ENCODE results near the gene PPP1R9B. TPM values are rescaled to one million over a fixed set of nuclear protein-coding genes. Genes with fewer than 3 reads are reported as not detected.

Gene PPP1R9B
- total and polyA plus RNA-seq, 4 donors = 0.90 to 26.1 (median 7.1) TPM

GRCh38 chr17:50182783-50183420 lies 32.4 kb upstream of the PPP1R9B start:
- Histone ChIP-seq H3K27me3 (ENCODE audit: control insufficient read depth in 4 of 4, insufficient read depth in 4 of 4, low read length in 3 of 4) (no peaks in the 10 kb centered on the region), H3K4me3 (ENCODE audit: low read depth in 1 of 3, low read length in 3 of 3) (no peak overlapping the region), H3K36me3 (ENCODE audit: control insufficient read depth in 4 of 4, insufficient read depth in 3 of 4, low read depth in 1 of 4, low read length in 3 of 4) (no peaks in the 10 kb centered on the region), H3K9me3 (ENCODE audit: control insufficient read depth in 4 of 4, low read length in 3 of 4) (no peaks in the 10 kb centered on the region), H3K4me1 (ENCODE audit: control insufficient read depth in 4 of 4, insufficient read depth in 4 of 4, low read length in 3 of 4) (peaks cover 0 to 4% (median 0%) of the 10 kb centered on the region in 4 donors), H3K27ac (ENCODE audit: low read depth in 1 of 2, low read length in 2 of 2) (no peak overlapping the region), H3K9ac (ENCODE audit: low read depth in 1 of 2, low read length in 2 of 2) (no peak overlapping the region)
- DNase-seq (ENCODE audit: low spot score) = no peak
- WGBS = 78% methylated on average over 18 of the region's 18 CpGs
- TF ChIP-seq HNF4A (conservative IDR thresholded peaks at IDR 0.05) (no peak), YY1 (IDR thresholded peaks at IDR 0.05) (no peak), GABPA (IDR thresholded peaks at IDR 0.05 in 1 of 2, conservative IDR thresholded peaks at IDR 0.05 in 1 of 2) (no peak), RAD21 (IDR thresholded peaks at IDR 0.05) (no peak), MAX (IDR thresholded peaks at IDR 0.05) (no peak), NR2F2 (IDR thresholded peaks at IDR 0.05) (no peak), FOXA1 (IDR thresholded peaks at IDR 0.05) (no peak), TAF1 (conservative IDR thresholded peaks at IDR 0.05) (no peak), RXRA (IDR thresholded peaks at IDR 0.05) (no peak), JUND (IDR thresholded peaks at IDR 0.05) (no peak), FOXA2 (IDR thresholded peaks at IDR 0.05) (no peak), ZBTB33 (IDR thresholded peaks at IDR 0.05) (no peak), ATF3 (IDR thresholded peaks at IDR 0.05) (no peak), SP1 (IDR thresholded peaks at IDR 0.05) (no peak), CTCF (IDR thresholded peaks at IDR 0.05; ENCODE audit: low read depth, low read length, missing input control) (no peak), EGR1 (IDR thresholded peaks at IDR 0.05; ENCODE audit: low read depth in 2 of 2) (no peak), REST (IDR thresholded peaks at IDR 0.05) (no peak), HNF4G (IDR thresholded peaks at IDR 0.05) (no peak)

All from liver (tissue), 9 donors.